Uterus (tissue), 2 donors: Measurements from ENCODE around the gene TRAPPC13.

Source experiments
- CTCF ChIP-seq, 4 experiments: fragments of 200-600 bp in 2 of 4; fragments of 450-650 bp in 2 of 4; sonication (generic) in 2 of 4; IDR thresholded peaks; one replicate each; pipeline ENCODE4 v1.5.1; 2016 to 2019; ENCODE audit warnings: antibody characterized with exemption in 4 of 4, mild to moderate bottlenecking in 2 of 4, moderate library complexity in 1 of 4
- POLR2A ChIP-seq, 2 donors: fragments of 450-650 bp; IDR thresholded peaks; one replicate each; pipeline ENCODE4 v1.6.1; 2016; ENCODE audit warnings: antibody characterized with exemption in 2 of 2, mild to moderate bottlenecking in 1 of 2, moderate library complexity in 1 of 2

DNA sequence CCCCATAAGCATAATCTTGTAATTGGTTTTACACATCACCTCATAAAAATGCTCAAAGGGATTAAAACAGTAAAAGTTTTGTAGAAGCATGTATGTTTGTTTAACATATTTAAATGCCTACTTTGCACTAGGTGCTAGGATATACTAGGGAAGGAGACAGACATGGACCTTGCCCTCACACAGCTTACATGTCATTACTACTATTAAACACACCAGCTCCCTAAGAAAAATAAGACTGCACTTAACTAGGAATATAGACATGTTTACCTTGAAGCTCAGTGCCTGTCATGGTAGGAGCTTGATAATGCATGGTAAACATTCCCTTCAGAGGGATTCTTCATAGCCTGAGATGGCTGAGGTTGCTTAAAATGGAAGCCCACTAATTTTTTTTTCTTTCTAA is 6.2 kb downstream of the TRAPPC13 start:
- TF ChIP-seq CTCF (IDR thresholded peaks at IDR 0.05) (no peak), POLR2A (IDR thresholded peaks at IDR 0.05) (no peak)
